HS-27A (cell line): ENCODE results near the gene EDARADD.
"Not testable (repeated sequence)": the region's sequence is repeated elsewhere in the genome, so short reads cannot be mapped to it uniquely, and the experiment has no call there.

Source experiments
- DNase-seq: peaks from one replicate; pipeline ENCODE4 v3.0.0-alpha.2; 2012; ENCODE audit warnings: low read depth, missing footprints

The EDARADD gene

DNA sequence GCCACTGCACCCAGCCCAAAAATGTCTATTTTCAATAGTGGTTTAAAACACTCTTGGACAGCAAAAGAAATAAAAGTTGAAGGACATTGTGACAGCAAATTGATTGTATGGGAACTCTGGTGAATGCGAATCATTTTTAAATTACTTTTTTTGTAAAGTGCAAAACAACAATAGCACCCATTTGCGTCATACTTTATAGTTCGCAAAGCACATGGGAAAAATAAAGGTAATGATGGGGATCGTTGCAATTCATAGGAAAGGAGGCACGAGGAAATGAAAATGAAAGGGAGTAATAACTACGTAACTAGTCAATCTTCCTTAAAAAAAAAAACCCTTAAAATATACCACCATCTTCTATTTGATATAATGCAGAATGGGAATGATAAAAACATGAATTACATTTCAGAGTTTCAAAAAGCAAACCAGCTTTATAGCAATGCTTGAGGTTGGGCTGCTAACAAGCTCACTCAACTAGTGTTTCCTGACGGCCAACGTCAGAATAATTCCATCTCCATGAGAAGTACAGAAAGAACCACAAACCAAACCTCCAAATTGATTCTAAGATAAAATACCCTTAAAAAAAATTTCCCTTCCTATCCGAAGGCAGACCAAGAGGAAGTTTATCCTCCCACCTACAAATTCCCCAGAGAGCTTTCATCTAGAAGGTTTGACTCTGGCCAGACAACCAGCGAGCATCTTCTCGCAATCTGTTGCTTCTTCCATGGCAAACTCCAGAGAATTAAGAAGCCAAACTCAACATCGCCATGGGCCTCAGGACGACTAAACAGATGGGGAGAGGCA, at the start of gene EDARADD:
TSS of gene EDARADD (plus strand) at position 606 of the 801 bp plus-strand sequence. CDS start at position 765, 159 bp downstream.
- DNase-seq = no peak

DNA sequence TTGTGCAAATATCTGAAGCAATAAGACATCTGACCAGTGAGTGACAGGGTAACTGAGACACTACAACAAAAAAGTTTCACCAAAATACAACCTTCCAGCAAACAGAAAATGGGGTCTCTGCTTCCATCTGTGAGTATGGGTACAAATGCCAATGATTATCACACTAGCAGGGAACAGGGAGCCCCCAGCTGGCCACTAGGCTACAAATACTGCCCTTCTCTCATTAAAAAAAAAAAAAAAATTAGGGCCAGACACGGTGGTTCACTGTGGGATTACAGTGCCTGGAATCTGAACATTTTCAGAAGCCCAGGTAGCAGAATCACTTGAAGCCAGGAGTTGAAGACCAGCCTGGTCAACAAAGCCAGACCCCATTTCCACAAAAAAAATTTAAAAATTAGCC, 48.4 kb upstream of the EDARADD start:
- DNase-seq = no peak

DNA sequence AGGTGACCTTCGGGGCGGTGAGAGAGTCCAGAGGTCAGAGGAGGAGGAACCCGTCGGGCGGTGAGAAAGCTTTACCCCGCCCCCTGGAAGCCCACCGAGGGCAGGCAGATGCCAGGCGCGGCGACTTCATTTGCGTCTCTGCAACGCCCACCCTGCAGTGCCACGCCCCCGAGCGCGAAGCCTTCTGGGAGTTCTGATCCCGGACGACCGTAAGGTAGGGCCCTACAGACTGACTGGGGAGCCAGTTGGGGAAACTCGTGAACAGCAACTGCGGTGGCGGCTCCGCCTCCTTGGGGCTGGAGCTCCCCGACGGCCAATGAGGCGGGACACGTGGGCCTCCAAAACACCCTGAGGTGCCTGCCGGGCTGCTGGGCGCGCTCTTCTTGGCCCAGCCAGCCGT, 46.0 kb upstream of the EDARADD start:
- DNase-seq = no peak

DNA sequence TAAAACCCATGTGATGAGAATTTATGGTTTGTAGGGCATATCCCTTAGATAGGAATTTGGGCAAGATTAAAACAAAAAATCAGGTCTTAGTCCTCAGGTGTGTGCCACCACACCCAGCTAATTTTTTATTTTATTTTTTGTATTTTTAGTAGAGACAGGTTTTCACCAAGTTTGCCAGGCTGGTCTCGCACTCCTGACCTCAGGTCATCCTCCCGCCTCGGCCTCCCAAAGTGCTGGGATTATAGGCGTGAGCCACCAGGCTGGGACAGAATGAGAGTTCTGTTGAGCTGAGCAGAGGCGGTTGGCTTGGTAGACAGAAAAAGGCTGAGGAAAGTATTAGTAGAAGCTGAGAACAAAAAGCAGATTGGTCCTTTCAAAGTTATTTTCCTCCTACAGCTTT, 43.8 kb upstream of the EDARADD start:
- no peak for DNase-seq

DNA sequence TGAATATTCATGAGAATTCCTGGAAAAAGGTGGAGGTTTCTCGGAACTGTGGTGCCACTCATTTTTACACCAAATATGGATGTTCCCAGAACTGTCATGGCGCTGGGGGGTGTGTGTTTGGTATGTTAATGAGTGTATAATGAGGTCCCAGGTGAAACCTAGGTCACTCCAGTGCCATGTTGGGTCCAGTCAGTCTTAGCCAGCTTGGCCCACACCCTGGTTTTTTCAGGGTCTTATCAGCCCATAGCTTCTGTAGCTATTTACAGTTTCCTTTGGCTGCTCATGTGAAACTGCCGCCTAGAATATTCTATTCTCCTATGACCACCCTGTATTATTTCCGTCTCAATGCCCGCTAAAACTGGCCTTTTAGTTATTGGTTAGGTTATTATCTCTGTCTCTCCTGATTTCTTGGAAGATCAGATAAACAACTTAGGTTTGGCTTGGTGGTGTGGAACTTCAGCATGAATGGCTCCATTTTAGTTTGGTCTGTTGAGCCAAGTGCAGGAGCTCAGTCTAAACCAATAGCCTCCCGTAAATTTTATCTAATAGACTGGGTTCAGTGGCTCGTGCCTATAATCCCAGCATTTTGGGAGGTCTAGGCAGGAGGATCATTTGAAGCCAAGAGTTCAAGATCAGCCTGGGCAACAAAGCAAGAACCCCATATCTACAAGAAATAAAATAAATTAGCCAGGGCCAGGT, 42.1 kb upstream of the EDARADD start:
- DNase-seq = no peak

DNA sequence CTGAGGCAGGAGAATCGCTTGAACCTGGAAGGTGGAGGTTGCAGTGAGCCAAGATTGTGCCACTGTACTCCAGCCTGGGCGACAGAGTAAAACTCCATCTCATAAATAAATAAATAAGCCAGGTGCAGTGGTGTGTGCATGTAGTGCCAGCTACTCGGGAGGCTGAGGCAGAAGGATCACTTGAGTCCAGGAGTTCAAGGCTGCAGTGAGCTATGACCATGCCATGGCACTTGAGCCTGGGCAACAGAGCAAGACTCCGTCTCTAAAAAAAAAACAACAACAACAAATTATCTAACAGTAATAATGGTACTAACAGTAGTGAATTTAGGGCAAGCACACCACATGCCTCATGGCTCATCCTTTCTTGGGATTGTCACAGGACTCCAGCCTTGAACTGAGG, 41.3 kb upstream of the EDARADD start:
- not testable (repeated sequence) for DNase-seq

DNA sequence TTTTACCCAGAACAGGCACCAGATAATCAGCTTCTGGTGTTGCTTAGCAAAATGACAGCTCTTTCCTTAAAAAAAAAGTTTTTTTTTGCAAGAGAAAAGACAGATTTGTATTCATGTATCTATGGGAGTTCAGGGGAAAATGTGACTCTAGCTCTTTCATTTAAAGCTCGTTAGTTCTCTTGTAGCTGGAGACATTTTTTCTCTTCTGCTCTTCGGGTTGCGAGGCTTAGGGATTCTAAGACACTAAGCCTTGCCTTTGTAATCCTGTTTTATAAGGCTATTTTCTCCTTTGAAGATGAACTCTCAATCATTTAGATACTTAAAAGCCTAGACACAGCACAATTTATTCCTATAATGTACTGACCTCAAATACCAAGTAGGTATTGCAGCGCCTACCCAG, 40.3 kb upstream of the EDARADD start:
- no peak for DNase-seq

DNA sequence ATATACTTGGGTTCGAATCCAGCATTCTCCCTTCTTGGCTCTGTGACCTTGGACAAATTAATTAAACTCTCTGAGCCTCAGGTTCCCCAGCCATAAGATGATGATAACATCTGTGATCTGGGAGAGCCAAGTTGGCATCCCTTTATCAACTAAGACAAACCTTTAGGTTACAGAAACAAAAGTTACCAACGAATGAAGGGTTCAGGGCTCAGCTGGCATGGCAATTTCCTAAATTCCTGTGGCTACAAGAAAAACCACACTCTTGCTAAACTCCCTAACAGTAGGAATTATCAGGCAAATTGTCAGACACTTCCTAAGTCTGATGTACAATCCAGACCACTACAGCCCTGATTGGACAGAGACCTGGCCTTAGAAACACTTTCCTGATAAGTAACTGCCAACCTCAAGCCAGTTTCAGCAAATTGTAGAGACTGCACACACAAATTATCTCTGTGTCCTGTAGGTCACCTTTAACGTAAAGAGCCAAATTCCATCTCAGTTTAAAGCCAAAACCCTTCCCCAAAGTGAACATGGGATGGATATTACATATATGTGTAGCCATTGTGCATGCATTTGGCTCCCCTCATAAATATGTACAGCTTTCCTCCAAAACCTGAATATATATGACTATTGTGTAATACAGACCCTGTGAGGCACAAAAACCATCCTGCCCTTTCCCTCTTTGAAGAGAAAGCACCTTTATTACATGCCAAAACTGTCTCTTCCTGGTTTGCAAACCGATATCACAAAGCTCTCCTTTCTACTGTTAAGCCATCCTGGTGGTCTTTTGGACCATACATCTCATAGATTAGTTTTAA, 39.5 kb upstream of the EDARADD start:
- no peak for DNase-seq

DNA sequence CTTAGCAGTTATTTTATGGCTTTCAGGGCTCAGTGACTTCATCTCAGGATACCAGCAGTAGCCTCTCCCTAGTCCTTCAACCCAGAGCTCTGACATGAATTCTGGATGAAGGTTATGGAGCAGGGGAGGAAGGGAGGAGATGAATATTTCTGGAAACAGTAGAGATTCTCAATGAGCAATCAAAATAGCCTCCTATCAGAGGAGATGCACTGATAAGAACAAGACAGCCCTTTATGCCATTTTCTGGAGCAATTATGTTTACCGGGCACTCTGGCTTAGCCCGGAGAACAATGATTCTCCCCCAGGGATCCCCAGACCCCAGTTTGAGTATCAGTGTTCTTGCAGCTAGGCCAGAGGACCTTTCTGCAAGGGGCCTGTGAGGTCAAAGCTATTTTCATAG, 37.9 kb upstream of the EDARADD start:
- no peak for DNase-seq

DNA sequence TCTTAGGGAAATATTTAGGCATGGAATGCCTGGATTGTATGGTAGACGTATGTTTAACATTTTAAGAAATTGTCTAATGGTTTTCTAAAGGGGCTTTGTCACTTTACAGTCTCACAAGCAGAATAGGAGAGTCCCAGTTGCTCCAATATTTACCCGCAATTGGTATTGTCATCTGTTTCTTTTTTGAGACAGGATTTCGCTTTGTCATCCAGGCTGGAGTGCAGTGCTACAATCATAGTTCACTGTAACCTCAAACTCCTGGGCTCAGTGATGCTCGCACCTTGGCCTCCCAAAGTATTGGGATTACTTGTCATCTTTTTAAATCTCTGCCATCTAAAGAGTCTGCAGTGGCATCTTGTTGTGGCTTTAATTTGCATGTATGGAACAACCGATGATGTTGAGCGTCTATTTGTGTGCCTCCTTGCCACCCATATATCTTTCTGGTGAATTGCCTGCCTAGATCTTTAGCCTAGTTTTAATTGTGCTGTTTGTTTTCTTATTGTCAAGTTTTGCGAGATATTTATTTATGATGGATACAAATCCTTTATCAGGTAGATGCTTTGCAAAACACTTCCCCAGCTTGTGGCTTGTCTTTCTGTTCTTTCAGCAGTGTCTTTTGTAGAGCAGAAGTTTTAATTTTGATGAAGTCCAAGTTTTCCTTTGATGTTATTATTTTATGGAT, 32.0 kb upstream of the EDARADD start:
- no peak for DNase-seq

DNA sequence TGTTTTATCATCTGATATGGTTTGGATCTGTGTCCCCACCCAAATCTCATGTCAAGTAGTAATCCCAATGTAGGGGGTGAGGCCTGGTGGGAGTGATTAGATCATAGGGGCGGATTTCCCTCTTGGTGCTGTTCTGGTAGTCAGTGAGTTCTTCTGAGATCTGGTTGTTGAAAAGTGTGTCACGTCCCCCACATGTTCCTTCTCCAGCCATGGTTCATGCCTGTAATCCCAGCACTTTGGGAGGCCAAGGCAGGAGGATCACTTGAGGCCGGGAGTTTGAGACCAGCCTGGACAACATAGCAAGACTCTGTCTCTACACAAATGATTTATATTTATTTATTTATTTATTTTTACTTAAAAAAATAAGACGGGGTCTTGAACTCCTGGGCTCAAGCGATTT, 30.8 kb upstream of the EDARADD start:
- no peak for DNase-seq

DNA sequence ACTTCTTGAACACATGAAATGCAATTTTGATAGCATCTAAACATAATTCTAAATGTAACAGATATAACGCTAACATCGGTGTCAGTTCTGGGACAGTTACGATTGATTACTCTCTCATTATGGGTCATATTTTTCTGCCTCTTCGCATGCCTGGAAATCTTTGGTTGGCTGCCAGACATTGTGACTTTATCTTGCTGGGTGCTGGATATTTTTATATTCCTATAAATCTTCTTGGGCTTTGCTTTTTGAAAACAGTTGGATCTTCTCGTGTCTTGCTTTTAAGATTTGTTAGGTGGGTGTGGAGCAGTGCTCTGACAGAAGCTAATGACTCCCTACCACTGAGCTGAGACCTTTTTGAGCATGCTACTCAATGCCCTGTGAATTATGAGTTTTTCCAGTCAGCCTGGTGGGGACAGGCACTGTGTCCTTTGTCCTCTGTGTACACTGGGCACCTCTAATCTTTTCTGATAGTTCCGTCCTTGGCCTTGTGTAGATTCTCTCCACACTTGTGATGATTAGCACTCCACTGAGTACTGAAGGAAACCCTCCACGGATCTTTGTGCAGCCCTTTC, 28.0 kb upstream of the EDARADD start:
- no peak for DNase-seq

DNA sequence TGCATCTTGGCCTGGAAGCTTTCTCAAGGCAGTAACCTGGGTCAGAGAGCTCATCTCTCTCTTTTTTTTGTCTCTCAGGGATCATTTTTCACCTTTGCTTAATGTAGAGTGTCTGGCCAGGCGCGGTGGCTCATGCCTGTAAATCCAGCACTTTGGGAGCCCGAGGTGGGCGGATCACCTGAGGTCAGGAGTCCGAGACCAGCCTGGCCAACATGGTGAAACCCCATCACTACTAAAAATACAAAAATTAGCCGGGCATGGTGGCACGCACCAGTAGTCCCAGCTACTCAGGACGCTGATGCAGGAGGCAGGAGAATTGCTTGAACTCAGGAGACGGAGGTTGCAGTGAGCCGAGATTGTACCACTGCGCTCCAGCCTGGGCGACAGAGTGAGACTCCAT, 27.4 kb upstream of the EDARADD start:
- not testable (repeated sequence) for DNase-seq

DNA sequence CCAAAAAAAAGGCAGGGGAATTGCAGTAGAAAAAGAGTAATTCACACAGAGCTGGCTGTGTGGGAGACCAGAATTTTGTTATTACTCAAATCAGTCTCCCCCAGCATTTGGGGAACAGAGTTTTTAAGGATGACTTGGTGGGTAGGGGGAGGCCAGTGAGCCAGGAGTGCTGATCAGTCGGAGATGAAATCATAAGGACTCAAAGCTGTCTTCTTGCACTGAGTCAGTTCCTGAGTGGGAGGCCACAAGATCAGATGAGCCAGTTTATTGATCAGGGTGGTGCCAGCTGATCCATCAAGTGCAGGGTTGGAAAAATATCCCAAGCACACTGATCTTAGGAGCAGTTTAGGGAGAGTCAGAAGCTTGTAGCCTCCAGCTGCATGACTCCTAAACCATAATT, 23.7 kb upstream of the EDARADD start:
- no peak for DNase-seq

DNA sequence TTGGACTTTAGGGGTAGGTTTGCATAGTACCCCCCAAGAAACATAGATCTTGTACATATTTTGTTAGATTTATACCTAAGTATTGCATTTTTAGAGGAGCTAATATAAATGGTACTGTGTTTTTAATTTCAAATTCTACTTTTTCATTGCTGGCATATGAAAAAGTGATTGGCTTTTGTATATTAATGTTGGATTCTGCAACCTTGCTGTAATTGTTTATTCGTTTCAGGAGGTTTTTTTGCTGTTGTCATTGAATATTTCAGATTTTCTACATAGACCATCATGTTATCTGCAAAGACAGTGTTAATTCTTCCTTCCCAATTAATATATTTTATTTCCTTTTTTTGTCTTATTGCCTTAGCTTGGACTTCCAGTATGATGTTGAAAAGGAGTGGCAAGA, 23.0 kb upstream of the EDARADD start:
- DNase-seq = no peak

DNA sequence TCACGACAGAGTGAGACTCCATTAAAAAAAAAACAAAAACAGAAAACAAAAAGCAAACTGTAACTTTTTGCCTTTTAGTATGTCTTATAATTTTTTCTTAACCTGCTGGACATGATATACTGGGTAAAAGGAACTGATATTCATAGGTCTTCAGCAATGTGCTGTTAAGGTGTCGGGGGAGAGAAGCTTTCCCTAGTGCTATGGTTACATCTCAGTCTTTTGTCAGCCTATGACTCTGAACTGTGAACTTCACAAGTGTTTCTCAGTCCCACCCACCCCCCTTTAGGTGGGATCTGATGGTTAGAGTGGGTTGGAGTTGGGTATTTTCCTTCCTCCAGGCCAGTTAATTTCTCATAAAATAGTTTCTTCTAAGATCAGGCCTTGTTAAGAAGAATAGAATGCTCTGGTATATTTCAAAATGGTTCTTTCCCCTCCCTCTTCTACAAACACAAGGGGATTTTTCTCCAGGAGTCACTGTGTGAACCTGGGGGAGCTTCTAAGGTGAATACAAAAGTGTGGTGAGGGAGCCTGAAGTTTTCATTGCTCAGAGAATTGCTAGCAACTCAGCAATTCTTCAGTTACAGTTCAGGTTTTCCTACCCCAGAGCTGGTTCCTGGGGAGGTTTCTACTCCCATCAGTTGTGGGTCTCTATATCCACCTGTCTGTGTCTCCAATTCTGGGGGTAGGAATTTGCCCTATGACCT, 16.1 kb upstream of the EDARADD start:
- no peak for DNase-seq

DNA sequence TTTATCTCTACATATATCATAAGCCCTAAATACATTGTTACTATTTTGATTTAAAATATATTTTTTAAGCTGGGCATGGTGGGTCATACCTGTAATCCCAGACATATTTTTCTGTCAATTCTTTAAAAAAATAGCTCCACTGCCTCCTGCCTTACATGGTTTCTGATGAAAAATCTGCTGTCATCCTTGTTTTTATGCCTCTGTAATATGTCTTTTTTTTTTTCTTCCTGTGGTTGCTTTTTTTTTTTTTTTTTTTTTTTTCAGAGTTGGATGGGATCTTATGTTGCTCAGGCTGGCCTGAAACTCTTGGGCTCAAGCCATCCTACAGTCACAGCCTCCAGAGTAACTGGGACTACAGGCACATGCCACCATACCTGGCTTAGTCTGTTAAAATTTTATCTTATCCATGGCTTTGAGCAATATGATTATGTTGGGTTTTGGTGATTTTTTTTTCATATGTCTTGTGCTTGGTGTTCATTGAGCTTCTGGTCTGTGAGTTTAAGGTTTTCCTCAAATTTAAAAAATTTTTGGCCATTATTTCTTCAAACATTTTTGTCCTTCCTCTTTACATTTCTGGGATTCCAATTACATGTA, 12.4 kb upstream of the EDARADD start:
- DNase-seq = no peak

DNA sequence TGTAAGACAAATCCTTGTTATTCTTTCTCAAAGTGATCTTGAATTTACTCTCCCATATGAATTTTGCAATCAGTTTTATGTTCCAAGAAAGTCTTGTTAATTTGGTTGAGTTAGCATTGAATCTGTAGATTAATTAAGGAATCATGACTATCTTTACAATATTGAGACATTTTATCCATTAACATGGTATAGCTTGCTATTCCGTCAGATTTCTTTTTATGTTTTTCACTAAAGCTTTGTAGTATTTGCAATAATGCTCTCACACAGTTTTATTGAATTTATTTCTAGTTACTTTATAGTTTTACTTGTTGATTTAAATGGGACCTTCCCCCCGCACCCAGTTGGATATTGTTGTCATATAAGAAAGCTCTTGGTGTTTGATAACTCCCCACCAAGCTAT, 5.8 kb upstream of the EDARADD start:
- DNase-seq = no peak

DNA sequence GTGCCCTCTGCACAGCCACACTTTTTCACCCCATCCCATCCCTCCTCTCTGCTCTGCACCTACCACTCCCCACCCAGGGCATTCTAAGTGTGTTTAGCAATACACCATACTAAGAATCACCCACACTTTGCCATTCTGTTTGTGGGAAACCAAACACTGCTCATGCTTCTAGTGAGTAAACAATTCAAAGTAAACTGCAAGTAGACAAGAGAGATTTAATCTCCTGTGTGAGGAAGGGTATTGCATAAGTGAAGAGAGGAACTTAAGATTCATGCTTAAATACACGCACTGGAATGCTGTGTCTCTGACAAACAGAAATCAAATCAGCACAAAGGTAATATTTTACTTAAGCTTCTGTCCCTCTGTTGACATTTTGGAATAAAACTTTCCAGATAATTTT, 4.8 kb upstream of the EDARADD start:
- DNase-seq = no peak

DNA sequence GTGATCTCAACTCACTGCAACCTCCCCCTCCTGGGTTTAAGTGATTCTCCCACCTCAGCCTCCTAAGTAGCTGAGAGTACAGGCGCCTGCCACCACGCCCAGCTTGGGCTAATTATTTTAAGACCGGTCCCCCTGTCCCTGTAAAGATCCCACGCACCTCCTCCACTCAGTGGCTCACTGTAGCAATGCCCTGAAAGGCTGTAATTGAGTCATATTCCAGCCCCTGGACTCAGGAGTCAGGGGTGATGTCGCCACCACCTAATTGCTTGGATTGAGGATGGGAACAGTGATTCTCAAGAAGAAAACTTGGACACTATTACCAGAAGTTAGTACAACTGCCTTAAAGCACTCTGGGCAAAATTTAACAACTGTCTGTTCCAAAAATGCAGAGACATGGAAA, 3.1 kb upstream of the EDARADD start:
- DNase-seq = no peak

DNA sequence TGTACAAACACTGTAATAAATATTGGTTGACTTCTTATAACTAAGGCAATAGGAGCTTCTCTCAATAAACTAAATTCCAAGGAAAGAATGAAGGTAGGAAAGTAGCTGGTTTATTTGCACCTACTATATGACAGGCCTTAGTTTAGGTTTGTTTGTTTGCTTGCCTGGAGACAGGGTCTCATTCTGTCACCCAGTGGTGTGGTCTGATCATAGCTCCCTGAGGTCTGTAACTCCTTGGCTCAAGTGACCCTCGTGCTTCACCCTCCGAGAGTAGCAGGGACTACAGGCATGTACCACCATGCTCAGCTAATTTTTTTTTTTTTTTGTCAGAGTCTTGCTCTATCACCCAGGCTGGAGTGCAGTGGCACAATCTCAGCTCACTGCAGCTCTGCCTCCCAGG, 1.9 kb upstream of the EDARADD start:
- no peak for DNase-seq
